ENCODE data around the gene SNRK. TPM values are rescaled to one million over a fixed set of nuclear protein-coding genes. Genes with fewer than 3 reads are reported as not detected.
A peak's percentile ranks its signal among the peaks of the same experiment; 100 is the strongest.

SNRK gene
- total RNA-seq, 1 donor from 2014 or later = 18.2 TPM

DNA sequence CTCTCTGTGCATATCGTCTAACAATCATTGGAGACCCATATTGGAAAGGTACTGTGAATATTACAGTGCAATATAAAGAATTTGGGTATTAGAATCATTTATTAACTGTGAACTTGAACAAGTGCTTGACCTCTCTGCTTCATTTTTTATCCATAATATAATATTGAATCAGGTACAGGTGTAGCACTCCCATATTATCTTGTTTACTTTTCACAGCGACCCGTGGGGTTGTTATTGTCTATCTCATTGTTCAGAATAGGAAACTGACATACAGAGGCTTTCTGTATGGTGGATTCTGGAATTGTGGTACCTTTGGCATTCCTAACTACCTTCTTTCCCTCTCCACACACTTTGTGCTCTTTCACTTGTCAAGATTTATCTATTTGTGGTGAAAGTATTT, 17.8 kb downstream of the SNRK start:
- DNase-seq (ENCODE audit: low read depth, low spot score) = no peak
- no peaks in the 10 kb centered on the region for H3K27me3 Mint-ChIP-seq (ENCODE audit: low read depth)
- H3K36me3 Mint-ChIP-seq (ENCODE audit: low read depth) = peaks cover 27% of the 10 kb centered on the region
- H3K9me3 Mint-ChIP-seq = no peaks in the 10 kb centered on the region
- TF ChIP-seq, protein P1, sequence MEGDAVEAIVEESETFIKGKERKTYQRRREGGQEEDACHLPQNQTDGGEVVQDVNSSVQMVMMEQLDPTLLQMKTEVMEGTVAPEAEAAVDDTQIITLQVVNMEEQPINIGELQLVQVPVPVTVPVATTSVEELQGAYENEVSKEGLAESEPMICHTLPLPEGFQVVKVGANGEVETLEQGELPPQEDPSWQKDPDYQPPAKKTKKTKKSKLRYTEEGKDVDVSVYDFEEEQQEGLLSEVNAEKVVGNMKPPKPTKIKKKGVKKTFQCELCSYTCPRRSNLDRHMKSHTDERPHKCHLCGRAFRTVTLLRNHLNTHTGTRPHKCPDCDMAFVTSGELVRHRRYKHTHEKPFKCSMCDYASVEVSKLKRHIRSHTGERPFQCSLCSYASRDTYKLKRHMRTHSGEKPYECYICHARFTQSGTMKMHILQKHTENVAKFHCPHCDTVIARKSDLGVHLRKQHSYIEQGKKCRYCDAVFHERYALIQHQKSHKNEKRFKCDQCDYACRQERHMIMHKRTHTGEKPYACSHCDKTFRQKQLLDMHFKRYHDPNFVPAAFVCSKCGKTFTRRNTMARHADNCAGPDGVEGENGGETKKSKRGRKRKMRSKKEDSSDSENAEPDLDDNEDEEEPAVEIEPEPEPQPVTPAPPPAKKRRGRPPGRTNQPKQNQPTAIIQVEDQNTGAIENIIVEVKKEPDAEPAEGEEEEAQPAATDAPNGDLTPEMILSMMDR (conservative IDR thresholded peaks at IDR 0.05) = no peak
- no peaks in the 10 kb centered on the region for H3K4me1 Mint-ChIP-seq
- H3K27ac Mint-ChIP-seq (ENCODE audit: unreplicated experiment) = no peak overlapping the region
- no peak overlapping the region for H3K4me3 Mint-ChIP-seq

DNA sequence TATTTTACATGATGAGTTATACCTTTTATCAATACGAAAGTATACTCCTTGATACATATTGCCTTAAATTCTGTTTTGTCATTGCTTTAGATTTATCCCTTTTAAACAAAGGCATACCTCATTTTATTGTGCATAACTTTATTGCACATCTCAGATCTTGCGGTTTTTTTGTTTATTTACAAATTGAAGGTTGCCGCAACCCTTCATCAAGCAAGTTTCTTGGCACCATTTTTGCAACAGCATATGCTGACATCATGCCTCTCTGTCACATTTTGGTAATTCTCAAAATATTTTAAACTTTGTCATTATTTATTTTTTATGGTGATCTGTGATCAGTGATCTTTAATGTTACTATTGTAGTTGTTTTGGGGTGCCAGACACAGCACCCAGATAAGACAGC, 20.9 kb downstream of the SNRK start:
- Mint-ChIP-seq H3K9me3 (no peaks in the 10 kb centered on the region), H3K27me3 (ENCODE audit: low read depth) (no peaks in the 10 kb centered on the region), H3K27ac (ENCODE audit: unreplicated experiment) (no peak overlapping the region), H3K4me1 (no peaks in the 10 kb centered on the region), H3K4me3 (no peak overlapping the region), H3K36me3 (ENCODE audit: low read depth) (peaks cover 36% of the 10 kb centered on the region)
- DNase-seq (ENCODE audit: low read depth, low spot score) = no peak
- TF ChIP-seq, protein P1 (conservative IDR thresholded peaks at IDR 0.05) = no peak

DNA sequence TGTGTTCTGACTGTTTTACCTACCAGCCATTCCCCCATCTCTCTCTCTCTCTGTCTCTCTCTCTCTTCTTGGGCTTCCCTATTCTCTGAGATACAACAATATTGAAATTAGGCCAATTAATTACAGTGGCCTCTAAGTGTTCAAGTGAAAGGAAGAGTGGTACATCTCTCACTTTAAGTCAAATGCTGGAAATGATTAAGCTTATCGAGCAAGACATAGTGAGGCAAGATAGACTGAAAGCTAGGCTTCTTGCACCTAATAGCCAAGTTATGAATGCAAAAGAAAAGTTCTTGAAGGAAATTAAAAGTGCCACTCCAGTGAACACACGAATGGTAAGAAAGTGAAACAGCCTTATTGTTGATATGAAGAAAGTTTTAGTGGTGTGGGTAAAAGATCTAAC, 21.3 kb downstream of the SNRK start:
- TF ChIP-seq, protein P1 (conservative IDR thresholded peaks at IDR 0.05) = no peak
- H3K4me1 Mint-ChIP-seq = no peaks in the 10 kb centered on the region
- no peak for DNase-seq (ENCODE audit: low read depth, low spot score)
- H3K36me3 Mint-ChIP-seq (ENCODE audit: low read depth) = peaks cover 39% of the 10 kb centered on the region
- H3K27ac Mint-ChIP-seq (ENCODE audit: unreplicated experiment) = no peak overlapping the region
- H3K27me3 Mint-ChIP-seq (ENCODE audit: low read depth) = no peaks in the 10 kb centered on the region
- no peaks in the 10 kb centered on the region for H3K9me3 Mint-ChIP-seq
- H3K4me3 Mint-ChIP-seq = no peak overlapping the region

DNA sequence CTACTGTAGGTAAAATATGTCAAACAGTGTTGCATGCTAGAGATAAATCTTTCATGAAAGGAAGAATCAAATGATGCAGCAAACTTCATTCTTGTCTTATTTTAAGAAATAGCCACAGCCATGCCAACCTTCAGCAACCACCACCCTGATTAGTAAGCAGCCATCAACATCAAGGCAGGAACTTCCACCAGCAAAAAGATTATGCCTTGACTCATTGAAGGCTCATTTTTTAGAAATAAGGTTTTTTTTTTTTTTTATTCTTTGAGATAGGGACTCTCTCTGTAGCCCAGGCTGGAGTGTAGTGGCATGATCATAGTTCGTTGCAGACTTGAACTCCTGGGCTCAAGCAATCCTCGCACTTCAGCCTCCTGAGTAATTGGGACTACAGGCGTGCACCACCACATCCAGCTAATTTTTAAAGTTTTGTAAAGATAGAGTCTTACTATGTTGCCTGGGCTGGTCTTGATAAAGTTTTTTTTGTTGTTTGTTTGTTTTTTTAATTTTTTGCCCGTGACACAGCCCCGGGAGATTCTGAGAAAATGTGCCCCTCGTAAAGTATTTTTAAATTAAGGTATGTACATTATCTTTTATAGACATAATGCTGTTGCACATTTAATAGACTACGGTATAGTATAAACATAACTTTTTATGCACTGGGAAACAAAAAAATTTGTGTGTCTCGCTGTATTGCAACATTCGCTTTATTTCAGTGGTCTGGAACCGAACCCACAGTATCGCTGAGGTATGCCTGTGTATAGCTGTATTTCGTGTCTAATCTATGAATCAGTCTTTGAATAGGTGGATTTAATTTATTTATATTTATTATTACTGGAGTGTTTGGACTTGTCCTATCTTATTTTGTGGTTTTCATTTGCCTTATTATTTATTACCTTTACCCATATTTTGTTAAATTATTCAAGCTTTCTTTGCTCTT, 23.3 kb downstream of the SNRK start:
- H3K27ac Mint-ChIP-seq (ENCODE audit: unreplicated experiment) = no peak overlapping the region
- no peak overlapping the region for H3K4me3 Mint-ChIP-seq
- no peaks in the 10 kb centered on the region for H3K4me1 Mint-ChIP-seq
- no peaks in the 10 kb centered on the region for H3K9me3 Mint-ChIP-seq
- H3K36me3 Mint-ChIP-seq (ENCODE audit: low read depth) = peaks cover 28% of the 10 kb centered on the region
- TF ChIP-seq, protein P1 (conservative IDR thresholded peaks at IDR 0.05) = no peak
- DNase-seq (ENCODE audit: low read depth, low spot score) = no peak
- no peaks in the 10 kb centered on the region for H3K27me3 Mint-ChIP-seq (ENCODE audit: low read depth)

DNA sequence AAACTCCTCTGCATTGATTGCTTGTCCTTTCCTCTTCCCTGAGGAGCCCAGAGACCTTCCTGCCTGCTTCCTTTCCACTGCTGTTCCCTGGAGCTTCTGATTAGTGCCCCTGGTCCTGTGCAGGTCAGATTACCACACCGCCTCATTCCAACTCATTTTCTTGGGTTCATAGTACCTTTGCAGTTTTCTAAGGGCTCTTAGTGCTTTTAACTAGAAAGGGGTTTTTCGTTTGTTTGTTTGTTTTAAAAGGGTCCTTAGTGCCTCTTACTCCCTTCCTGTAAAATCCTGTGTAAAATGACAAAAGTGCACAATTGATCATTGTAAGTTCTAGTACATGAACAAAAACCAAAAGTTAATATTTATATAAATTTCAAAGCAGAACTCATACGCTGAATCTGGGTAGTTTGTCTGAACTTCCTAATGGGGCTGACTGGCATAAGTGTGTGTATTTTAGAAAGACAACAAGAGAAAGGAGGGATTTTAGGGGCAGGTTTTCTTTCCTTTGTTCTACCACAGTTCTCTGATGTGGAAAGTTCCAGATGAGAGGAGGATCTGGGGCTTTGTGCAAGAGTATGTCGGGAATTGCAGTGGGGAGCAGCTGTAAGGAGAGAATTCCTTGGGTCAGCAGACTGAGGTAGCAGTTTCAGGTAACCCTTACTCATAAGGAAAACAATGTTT, 30.6 kb downstream of the SNRK start:
- Mint-ChIP-seq H3K36me3 (ENCODE audit: low read depth) (peaks cover 19% of the 10 kb centered on the region), H3K27me3 (ENCODE audit: low read depth) (no peaks in the 10 kb centered on the region)
- no peak for DNase-seq (ENCODE audit: low read depth, low spot score)

More for the DNA sequence above, 30.6 kb downstream of the SNRK start:
- peaks cover 13% of the 10 kb centered on the region for H3K4me1 Mint-ChIP-seq
- H3K27ac Mint-ChIP-seq (ENCODE audit: unreplicated experiment) = peak overlapping the region; percentile 19
- H3K4me3 Mint-ChIP-seq = no peak overlapping the region
- H3K9me3 Mint-ChIP-seq = no peaks in the 10 kb centered on the region
- TF ChIP-seq, protein P1 (conservative IDR thresholded peaks at IDR 0.05) = no peak
